Measurements from ENCODE around the gene TOMM20L.
"Not testable (repeated sequence)": the region's sequence is repeated elsewhere in the genome, so short reads cannot be mapped to it uniquely, and the experiment has no call there.

TOMM20L gene

GRCh38 chr14:58414845-58415244 lies 19.1 kb downstream of the TOMM20L start:
- no peaks in the 10 kb centered on the region for H3K27me3 ChIP-seq (replicated peaks; ENCODE audit: control insufficient read depth, insufficient read depth, low read length)
- DNase-seq (ENCODE audit: extremely low read depth, insufficient read length): no peak
- no peak for TF ChIP-seq CTCF (IDR thresholded peaks at IDR 0.05; ENCODE audit: insufficient read depth, low read length, poor library complexity, severe bottlenecking)
- no peak overlapping the region for H3K4me3 ChIP-seq (replicated peaks; ENCODE audit: low read depth, low read length)
- H3K36me3 ChIP-seq (ENCODE audit: control insufficient read depth, insufficient read depth, low read length): peaks cover 10% of the 10 kb centered on the region

- H3K4me3 ChIP-seq (replicated peaks; ENCODE audit: low read depth, low read length): no peak overlapping the region
- no peak for TF ChIP-seq CTCF (IDR thresholded peaks at IDR 0.05; ENCODE audit: insufficient read depth, low read length, poor library complexity, severe bottlenecking)
- H3K36me3 ChIP-seq (ENCODE audit: control insufficient read depth, insufficient read depth, low read length): peaks cover 8% of the 10 kb centered on the region
- no peaks in the 10 kb centered on the region for H3K27me3 ChIP-seq (replicated peaks; ENCODE audit: control insufficient read depth, insufficient read depth, low read length)
- DNase-seq (ENCODE audit: extremely low read depth, insufficient read length): no peak
Observed at GRCh38 chr14:58415636-58416547, 20.2 kb downstream of the TOMM20L start.

GRCh38 chr14:58416934-58417333 lies 21.2 kb downstream of the TOMM20L start:
- H3K4me3 ChIP-seq (replicated peaks; ENCODE audit: low read depth, low read length); H3K27me3 ChIP-seq (replicated peaks; ENCODE audit: control insufficient read depth, insufficient read depth, low read length); DNase-seq (ENCODE audit: extremely low read depth, insufficient read length); H3K36me3 ChIP-seq (ENCODE audit: control insufficient read depth, insufficient read depth, low read length): not testable (repeated sequence)

- TF ChIP-seq CTCF (IDR thresholded peaks at IDR 0.05; ENCODE audit: insufficient read depth, low read length, poor library complexity, severe bottlenecking): no peak
- DNase-seq (ENCODE audit: extremely low read depth, insufficient read length): peak; percentile 80
- H3K4me3 ChIP-seq (replicated peaks; ENCODE audit: low read depth, low read length): peak overlapping the region; percentile 94
- H3K27me3 ChIP-seq (replicated peaks; ENCODE audit: control insufficient read depth, insufficient read depth, low read length): no peaks in the 10 kb centered on the region
- H3K36me3 ChIP-seq (ENCODE audit: control insufficient read depth, insufficient read depth, low read length): no peaks in the 10 kb centered on the region
Observed at GRCh38 chr14:58426670-58427280, 31.0 kb downstream of the TOMM20L start.

- H3K27me3 ChIP-seq (replicated peaks; ENCODE audit: control insufficient read depth, insufficient read depth, low read length): no peaks in the 10 kb centered on the region
- peak within 1 kb of the TSS; percentile 94 for H3K4me3 ChIP-seq (replicated peaks; ENCODE audit: low read depth, low read length)
- H3K36me3 ChIP-seq (ENCODE audit: control insufficient read depth, insufficient read depth, low read length): no peaks in the 10 kb centered on the region
- TF ChIP-seq CTCF (IDR thresholded peaks at IDR 0.05; ENCODE audit: insufficient read depth, low read length, poor library complexity, severe bottlenecking): no peak
- peak; percentile 85 for DNase-seq (ENCODE audit: extremely low read depth, insufficient read length)
Observed at GRCh38 chr14:58427281-58428117, 31.8 kb downstream of the TOMM20L start, which contains the start of the genes KIAA0586 and TIMM9. Gene KIAA0586, plus strand, starts transcription at chr14:58427719. Its CDS starts 546 bp downstream, at chr14:58428265. Gene TIMM9, minus strand, starts transcription at chr14:58427531. Its CDS starts 15,586 bp downstream, at chr14:58411945.
